ENCODE measurements around the gene TMEM131L.

DNA sequence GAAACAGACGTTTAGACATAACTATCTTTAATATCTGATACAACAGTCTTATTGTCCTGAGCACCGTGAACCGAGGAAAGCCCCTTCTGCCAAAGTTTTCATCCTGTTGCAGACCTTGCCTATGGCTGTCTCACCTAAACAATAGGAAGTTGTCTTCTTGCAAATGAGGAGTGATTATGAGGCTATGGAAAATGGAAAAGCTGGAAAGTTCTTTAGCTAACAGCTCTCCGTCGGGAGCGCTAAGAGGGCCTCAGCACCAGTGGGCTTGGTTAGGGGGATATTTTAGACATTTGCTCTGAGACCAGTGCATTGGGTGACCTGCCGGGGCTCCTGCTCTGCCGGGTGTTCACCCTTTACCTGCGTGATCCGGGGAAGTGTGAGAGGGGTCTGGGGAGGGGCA is 28.4 kb downstream of the TMEM131L start:
- TF ChIP-seq, protein P1, sequence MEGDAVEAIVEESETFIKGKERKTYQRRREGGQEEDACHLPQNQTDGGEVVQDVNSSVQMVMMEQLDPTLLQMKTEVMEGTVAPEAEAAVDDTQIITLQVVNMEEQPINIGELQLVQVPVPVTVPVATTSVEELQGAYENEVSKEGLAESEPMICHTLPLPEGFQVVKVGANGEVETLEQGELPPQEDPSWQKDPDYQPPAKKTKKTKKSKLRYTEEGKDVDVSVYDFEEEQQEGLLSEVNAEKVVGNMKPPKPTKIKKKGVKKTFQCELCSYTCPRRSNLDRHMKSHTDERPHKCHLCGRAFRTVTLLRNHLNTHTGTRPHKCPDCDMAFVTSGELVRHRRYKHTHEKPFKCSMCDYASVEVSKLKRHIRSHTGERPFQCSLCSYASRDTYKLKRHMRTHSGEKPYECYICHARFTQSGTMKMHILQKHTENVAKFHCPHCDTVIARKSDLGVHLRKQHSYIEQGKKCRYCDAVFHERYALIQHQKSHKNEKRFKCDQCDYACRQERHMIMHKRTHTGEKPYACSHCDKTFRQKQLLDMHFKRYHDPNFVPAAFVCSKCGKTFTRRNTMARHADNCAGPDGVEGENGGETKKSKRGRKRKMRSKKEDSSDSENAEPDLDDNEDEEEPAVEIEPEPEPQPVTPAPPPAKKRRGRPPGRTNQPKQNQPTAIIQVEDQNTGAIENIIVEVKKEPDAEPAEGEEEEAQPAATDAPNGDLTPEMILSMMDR (IDR thresholded peaks at IDR 0.05; ENCODE audit: low read depth, low read length), result no peak
- TF ChIP-seq EZH2phosphoT487 (IDR thresholded peaks at IDR 0.05; ENCODE audit: low read depth), result no peak
